SU-DHL-6 (cell line): ENCODE measurements around the gene FCHO1.

Experiments used
- H2AFZ ChIP-seq: fragments of 200-600 bp; sonication (generic); 2 replicates; pipeline ENCODE4 v1.6.1; 2014; ENCODE audit warnings: low read depth, mild to moderate bottlenecking, moderate library complexity, mixed read lengths, antibody characterized with exemption, low read length; ENCODE audit not compliant: severe bottlenecking
- H3F3A ChIP-seq: fragments of 200-600 bp; shearing (Covaris generic); 2 replicates; pipeline ENCODE4 v1.6.0; 2016; ENCODE audit warnings: antibody characterized with exemption, mild to moderate bottlenecking; ENCODE audit not compliant: insufficient read depth
- H3K27ac ChIP-seq: fragments of 200-600 bp; sonication (generic); 2 replicates; pipeline ENCODE4 v1.5.1; 2016; ENCODE audit warnings: low read depth, mild to moderate bottlenecking, low read length, moderate library complexity, mixed read lengths
- H3K27me3 ChIP-seq: fragments of 200-600 bp; sonication (generic), shearing (Covaris generic); 2 replicates; pipeline ENCODE4 v1.6.0; 2014; ENCODE audit warnings: mild to moderate bottlenecking, low read length
- H3K36me3 ChIP-seq: fragments of 200-600 bp; sonication (generic); 2 replicates; pipeline ENCODE4 v1.6.1; 2014; ENCODE audit warnings: mild to moderate bottlenecking, low read length, mixed read lengths
- H3K4me2 ChIP-seq: fragments of 300-600, 200-600 bp; shearing (Covaris generic), sonication (generic); 2 replicates; pipeline ENCODE4 v1.6.0; 2014; ENCODE audit warnings: low read length, low read depth, mild to moderate bottlenecking; ENCODE audit not compliant: poor library complexity, severe bottlenecking
- H3K4me3 ChIP-seq: fragments of 200-600 bp; sonication (generic); 2 replicates; pipeline ENCODE4 v1.5.1; 2014; ENCODE audit warnings: antibody characterized with exemption, low read length, mild to moderate bottlenecking, mixed read lengths; ENCODE audit not compliant: insufficient read depth, poor library complexity, severe bottlenecking
- H3K79me2 ChIP-seq: fragments of 200-600 bp; sonication (generic); 2 replicates; pipeline ENCODE4 v1.6.1; 2014; ENCODE audit warnings: mild to moderate bottlenecking, low read length, moderate library complexity; ENCODE audit not compliant: insufficient read depth
- H3K9ac ChIP-seq: fragments of 200-600 bp; sonication (generic); 2 replicates; pipeline ENCODE4 v1.7.0; 2014; ENCODE audit warnings: mild to moderate bottlenecking, low read length
- H3K9me2 ChIP-seq: fragments of 200-600 bp; sonication (generic); replicated peaks from 2 replicates; pipeline ENCODE4 v1.6.1; 2014; ENCODE audit warnings: low read length; ENCODE audit not compliant: insufficient read depth
- H3K9me3 ChIP-seq: fragments of 200-600 bp; sonication (generic); 2 replicates; pipeline ENCODE4 v1.6.1; 2014; ENCODE audit warnings: low read length, mixed read lengths; ENCODE audit not compliant: insufficient read depth
- H4K20me1 ChIP-seq: fragments of 200-600 bp; sonication (generic); 2 replicates; pipeline ENCODE4 v1.6.1; 2014; ENCODE audit warnings: low read depth, mild to moderate bottlenecking, antibody characterized with exemption, low read length, moderate library complexity, mixed read lengths
- EZH2phosphoT487 ChIP-seq: fragments of 200-600 bp; sonication (generic), shearing (Covaris generic); conservative IDR thresholded peaks from 2 replicates; pipeline ENCODE4 v1.6.1; 2018; ENCODE audit warnings: mild to moderate bottlenecking, antibody characterized with exemption, low read length, moderate library complexity, mixed read lengths
- TF ChIP-seq, protein P1 (sequence below): fragments of 200-600 bp; sonication (generic); IDR thresholded peaks from one replicate; pipeline ENCODE4 v1.5.1; 2017; ENCODE audit warnings: antibody characterized with exemption, mild to moderate bottlenecking, low read length, moderate library complexity; ENCODE audit not compliant: insufficient read depth, poor library complexity, severe bottlenecking

Gene FCHO1

GRCh38 chr19:17784201-17785008, 33.1 kb downstream of the FCHO1 start:
- no peak overlapping the region for H2AFZ ChIP-seq
- no peaks in the 10 kb centered on the region for H3K79me2 ChIP-seq
- no peak overlapping the region for H3K9ac ChIP-seq
- no peak for TF ChIP-seq EZH2phosphoT487
- TF ChIP-seq, protein P1, sequence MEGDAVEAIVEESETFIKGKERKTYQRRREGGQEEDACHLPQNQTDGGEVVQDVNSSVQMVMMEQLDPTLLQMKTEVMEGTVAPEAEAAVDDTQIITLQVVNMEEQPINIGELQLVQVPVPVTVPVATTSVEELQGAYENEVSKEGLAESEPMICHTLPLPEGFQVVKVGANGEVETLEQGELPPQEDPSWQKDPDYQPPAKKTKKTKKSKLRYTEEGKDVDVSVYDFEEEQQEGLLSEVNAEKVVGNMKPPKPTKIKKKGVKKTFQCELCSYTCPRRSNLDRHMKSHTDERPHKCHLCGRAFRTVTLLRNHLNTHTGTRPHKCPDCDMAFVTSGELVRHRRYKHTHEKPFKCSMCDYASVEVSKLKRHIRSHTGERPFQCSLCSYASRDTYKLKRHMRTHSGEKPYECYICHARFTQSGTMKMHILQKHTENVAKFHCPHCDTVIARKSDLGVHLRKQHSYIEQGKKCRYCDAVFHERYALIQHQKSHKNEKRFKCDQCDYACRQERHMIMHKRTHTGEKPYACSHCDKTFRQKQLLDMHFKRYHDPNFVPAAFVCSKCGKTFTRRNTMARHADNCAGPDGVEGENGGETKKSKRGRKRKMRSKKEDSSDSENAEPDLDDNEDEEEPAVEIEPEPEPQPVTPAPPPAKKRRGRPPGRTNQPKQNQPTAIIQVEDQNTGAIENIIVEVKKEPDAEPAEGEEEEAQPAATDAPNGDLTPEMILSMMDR, result peak; percentile 85
- no peaks in the 10 kb centered on the region for H3K9me2 ChIP-seq
- no peaks in the 10 kb centered on the region for H4K20me1 ChIP-seq
- H3F3A ChIP-seq, result 0 out of 2 replicates have a peak, but pooled peaks cover 3% of the 10 kb centered on the region
- no peak overlapping the region for H3K4me3 ChIP-seq
- no peaks in the 10 kb centered on the region for H3K27me3 ChIP-seq
- peaks cover 3% of the 10 kb centered on the region; the same call in 1 of the 2 replicates for H3K36me3 ChIP-seq
- no peak overlapping the region for H3K27ac ChIP-seq
- H3K9me3 ChIP-seq, result no peaks in the 10 kb centered on the region
- no peak overlapping the region for H3K4me2 ChIP-seq

DNA sequence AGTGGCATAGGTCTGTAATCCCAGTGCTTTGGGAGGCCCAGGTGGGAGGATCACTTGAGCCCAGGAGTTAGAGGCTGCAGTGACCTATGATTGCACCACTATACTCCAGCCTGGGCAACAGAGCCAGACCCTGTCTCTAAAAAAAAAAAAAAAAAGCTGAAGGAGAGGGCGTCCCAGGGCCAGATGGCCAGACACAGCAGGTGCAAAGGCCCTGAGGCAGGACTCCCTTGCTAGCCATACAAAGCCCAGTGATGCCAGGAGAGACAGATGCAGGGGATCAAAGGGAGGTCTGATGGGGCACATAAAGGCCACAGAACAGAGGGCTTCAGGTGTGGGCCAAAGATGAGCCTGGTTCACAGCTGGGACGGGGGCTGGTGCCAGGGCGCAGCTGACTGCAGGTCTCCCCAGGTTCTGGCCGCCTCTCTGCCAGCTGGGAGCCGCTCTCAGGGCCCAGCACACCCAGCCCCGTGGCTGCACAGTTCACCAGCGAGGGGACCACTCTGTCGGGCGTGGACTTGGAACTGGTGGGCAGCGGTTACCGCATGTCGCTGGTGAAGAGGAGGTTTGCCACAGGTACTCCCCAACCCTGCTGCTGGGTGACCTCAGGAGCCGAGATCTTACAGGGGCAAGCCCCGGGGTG, 36.1 kb downstream of the FCHO1 start:
- 0 out of 2 replicates have a peak, but pooled peaks cover 1% of the 10 kb centered on the region for H3F3A ChIP-seq
- no peaks in the 10 kb centered on the region for H3K9me3 ChIP-seq
- no peaks in the 10 kb centered on the region for H4K20me1 ChIP-seq
- no peak overlapping the region for H3K4me2 ChIP-seq
- no peaks in the 10 kb centered on the region for H3K9me2 ChIP-seq
- no peak overlapping the region for H3K27ac ChIP-seq
- no peaks in the 10 kb centered on the region for H3K27me3 ChIP-seq
- no peaks in the 10 kb centered on the region for H3K79me2 ChIP-seq
- H3K36me3 ChIP-seq, result peaks cover 3% of the 10 kb centered on the region; the same call in 1 of the 2 replicates
- no peak for TF ChIP-seq EZH2phosphoT487
- TF ChIP-seq, protein P1, result no peak
- no peak overlapping the region for H3K4me3 ChIP-seq
- H3K9ac ChIP-seq, result no peak overlapping the region
- no peak overlapping the region for H2AFZ ChIP-seq

DNA sequence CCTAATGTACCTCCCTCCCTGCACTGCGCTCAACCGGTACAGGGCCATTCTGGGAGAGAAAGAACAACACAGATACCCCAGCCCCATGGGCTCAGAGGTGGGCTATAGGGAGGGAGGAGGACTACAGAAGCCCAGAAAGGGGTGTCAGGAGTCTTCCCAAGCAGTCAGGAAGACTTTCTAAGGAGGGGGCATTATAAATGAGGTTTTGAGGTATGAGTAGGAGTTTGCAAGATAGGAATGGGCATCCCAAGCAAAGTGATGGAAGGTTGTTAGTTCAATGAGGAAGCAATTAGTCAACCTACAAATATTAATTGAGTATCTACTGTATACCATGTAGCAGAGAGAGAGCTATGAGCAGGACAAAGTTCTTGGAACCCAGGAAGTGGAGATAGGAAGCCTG, 37.4 kb downstream of the FCHO1 start:
- Histone ChIP-seq H3K36me3 (peaks cover 3% of the 10 kb centered on the region; the same call in 1 of the 2 replicates), H3K9ac (no peak overlapping the region)

More for the DNA sequence above, 37.4 kb downstream of the FCHO1 start:
- H3K9me2 ChIP-seq, result no peaks in the 10 kb centered on the region
- H3K27me3 ChIP-seq, result no peaks in the 10 kb centered on the region
- H3K4me3 ChIP-seq, result no peak overlapping the region
- H3F3A ChIP-seq, result no peaks in the 10 kb centered on the region
- no peak overlapping the region for H2AFZ ChIP-seq
- no peak overlapping the region for H3K4me2 ChIP-seq
- no peak overlapping the region for H3K27ac ChIP-seq
- H3K9me3 ChIP-seq, result no peaks in the 10 kb centered on the region
- no peaks in the 10 kb centered on the region for H3K79me2 ChIP-seq
- H4K20me1 ChIP-seq, result no peaks in the 10 kb centered on the region
- TF ChIP-seq, protein P1, result no peak
- TF ChIP-seq EZH2phosphoT487, result no peak
